GM19455 (cell line): ENCODE data around the gene DST.
A peak's percentile ranks its signal among the peaks of the same experiment; 100 is the strongest.

Experiments
- ATAC-seq: cut with Tn5 transposase; IDR thresholded peaks from one replicate; pipeline ENCODE4 v1.9.1; 2021; ENCODE audit not compliant: unreplicated experiment

DST gene

DNA sequence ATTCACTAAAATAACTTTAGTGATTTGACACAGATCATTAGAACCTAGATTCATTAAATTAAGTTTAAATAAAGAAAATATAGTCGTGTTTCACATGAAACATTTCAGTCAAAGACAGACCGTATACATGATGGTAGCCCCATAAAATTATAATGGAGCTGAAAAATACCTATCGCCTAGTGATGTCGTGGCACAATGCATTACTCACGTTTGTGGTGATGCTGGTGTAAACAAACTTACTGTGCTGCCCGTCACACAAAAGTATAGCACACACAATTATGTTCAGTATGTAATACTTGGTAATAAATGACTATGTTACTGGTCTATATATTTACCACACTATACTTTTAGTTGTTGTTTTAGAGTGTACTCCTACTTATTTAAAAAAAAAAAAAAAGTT, 17.3 kb downstream of the DST start:
- ATAC-seq, result no peak

DNA sequence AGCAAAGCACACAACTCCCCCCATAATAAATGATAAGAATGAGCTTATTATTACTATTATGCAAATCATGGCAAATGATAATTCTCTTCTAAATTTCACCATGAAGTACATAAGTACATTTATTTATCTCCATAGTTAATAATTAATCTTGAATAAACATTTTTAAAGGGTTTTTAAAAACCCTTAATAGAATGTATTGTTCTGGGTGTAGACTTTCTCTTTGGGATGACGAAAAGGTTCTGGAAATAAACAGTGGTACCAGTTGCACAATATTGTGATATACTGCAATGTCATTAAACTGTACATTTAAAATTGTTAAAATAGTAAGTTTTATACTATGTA, 18.0 kb downstream of the DST start:
- ATAC-seq, result no peak

DNA sequence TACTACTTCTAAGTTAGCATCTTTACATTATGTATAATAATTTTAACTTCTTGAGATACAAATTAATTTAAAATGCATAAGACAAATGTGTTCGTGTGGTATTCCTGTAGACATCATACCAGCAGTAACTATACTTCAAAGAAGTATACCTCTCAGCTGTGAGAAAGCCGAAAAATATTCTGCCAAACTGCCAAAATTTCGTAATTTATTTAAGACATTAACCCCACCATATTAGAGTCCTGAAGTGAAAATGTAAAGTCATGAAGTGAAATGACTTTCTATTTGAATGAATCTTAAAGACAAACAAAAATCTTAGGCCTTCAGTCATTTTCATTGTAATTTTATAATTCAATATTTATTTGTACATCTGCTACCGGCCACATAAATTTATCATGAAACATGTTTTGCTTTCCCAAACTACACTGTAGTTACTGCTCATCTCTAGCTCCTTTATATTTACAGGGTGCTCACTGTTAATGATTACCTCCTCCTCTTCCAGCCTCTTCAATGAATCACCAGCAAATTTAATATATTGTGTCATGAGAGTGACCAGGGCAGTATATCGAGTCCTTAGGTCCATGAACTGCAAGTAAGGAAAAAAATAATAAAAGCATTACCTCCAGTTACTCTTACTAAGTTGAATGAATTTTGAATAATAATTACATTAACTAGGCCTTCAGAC, 18.5 kb downstream of the DST start:
- no peak for ATAC-seq

DNA sequence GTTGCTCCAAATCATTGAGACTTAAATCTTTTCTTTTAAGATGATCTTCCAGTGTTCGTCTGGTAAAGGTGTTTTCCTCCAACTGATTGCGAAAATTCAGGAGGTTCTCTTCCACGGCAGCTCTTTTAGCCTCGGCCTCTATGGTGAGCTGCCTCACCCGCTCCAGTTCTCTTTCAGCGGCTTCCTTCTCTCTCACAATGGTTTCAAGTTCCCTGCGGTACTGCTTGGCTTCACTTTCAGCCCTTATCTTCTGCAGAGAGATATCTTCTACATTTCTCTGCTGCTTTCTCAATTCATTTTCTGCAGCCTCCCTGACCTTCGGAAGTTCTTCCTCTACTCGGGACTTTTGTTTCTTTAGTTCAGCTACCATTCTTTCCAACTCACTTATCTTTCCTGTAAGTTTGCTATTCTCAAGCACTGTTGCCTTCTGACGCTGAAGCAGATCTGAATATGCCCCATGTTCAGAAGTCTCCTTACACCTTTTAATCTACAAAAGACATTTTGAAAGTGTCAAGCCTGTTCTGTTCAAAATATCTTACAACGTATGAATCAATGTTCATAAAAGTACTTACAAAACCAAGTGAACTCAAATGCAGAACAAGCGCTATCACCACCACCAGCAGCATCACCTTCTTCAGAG, 22.3 kb downstream of the DST start:
- ATAC-seq, result no peak

DNA sequence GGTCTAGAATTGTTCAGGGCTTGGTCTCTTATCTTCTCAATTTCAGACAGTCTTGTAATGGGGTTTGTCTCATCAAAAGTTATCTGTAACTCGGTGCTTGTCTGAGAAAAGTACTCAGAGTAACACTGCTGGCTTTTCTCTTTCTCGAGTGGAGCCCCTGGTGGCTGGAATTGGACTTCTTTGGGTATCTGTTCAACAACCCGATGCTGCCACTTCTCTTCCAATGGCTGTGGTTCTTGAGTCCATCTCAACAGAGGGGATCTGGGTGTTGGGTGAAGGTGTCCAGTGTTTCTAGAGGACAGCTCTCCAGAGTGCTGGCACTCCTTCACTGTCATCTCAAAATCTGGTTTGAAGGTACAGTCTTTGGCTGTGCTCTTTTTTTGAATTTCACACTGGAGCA, 24.6 kb downstream of the DST start:
- ATAC-seq, result no peak

DNA sequence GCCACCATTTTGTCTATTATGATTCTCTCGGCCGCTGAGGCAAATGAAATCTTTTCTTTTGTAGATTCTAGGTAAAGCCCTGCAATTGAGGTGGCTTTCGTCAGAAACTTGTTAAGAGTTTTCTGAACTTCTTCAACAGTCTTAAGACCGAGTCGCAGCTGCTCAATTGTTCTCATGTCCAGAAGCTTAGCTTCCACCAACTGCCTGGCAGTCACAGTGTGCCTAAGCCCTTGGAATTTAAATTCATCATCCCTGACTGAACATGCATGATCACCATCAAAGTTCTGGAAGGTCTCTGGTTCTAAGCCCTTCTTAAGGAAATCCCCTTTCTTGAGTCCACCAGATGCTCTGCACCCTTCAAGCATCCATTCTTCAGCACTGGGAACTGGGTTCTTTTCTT, 25.7 kb downstream of the DST start:
- no peak for ATAC-seq

DNA sequence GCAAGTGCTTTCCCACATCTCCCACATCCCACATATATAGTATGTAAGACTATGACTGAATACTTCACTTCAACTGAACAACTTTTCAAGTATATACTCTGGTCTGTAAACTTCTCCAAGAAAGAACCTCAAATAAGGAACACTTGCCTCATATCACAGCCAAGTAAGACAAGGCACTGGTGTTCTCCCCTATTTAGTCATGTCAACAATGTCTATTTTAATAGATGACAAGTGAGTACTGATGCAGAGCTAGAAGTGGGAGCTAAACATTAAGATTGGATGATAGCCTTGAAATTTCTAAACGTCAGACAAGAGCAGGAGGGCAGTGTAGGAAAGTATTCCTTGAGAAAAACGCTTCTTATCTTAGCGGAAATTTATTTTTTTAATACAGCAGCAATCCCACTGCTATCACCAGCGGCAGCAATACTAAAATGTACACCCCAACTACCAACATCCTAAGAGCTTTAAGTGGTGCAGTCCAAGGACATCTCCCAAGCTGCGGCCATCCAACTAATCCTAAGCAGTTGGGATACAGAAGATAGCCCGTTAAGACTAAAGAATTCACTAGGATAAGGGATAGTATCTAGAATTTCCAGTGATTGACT, 29.3 kb downstream of the DST start:
- no peak for ATAC-seq

DNA sequence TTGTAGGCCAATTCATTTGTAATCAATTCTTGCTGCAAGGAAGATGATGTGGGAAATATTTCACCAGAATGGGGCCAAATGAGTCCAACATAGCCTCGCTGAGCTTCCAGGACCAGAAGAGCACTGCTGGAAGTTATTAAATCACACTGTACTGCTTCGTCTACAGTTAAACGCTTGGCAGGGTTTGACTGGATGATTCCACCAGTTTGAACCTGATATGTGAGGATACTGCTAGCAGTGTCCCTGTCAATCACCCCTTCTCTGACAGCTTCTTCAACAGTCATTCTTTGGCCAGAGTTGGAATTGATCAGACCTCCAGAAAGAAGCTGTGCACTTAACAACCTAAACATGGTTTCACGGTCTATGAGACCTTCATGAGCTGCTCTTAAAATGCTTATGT, 34.4 kb downstream of the DST start:
- no peak for ATAC-seq

DNA sequence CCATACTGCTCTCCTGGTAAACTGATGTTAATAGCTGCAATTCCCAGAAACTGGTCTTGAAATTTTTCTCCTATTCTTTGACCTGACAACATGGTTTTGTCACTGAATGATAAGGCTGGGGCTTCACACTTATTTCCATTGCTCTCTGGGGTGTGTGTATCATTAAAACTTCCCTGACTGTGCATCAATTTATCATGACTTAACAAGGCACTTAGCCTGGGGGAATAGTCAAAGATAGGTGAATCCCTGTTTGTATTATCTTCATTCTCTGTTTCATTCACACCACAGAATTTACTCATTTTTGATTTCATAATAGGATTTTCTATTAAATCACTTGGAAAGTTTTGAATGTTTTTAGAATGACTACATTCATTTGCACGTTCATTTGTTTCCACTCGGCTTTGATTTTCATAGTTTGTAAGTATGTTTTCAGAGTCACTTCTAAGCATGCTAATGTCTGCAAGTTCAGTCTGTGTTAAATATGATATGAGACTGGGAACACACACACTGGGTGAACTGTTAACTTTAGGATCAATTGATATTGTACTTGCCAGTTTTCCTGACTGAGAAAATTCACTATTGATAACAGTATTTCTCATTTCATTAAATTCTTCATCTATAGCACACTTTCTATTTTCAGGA, 35.5 kb downstream of the DST start:
- no peak for ATAC-seq

DNA sequence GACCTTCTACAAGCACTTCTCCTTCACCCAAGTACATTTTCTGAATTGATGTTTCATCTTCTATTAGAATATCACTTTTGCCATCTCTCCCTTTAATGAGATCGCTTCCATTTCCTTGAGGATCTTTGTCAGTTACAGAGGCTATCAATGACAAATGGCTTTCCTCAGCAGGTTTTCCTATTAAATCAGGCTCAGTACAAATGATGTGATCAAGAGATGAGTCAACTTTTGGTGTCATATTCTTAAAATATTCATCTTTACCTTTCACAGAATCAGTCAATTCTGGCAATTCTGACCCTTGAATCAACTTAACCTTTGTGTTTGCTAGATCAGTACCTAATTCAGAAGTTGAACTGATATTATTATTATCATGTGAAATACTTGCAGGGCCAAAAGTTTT, 37.3 kb downstream of the DST start:
- no peak for ATAC-seq

DNA sequence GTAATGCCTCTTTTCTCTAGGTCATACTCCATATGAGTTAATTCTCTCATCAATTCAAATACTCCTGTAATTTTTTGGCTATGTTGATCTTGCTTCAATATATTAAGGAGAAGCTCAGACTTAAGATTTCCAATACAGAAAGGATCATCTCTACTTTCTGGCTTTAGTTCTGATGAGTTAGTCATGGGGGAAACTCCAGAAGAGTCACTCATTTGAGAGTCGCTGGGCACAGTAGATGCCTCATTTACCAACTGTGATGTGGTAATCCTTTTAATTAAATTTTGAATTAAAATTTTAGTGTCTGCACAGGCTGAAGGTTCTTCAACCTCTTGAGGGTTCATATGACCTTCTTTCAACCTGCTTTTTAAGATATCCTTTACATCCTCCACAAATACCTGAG, 38.5 kb downstream of the DST start:
- ATAC-seq, result no peak

DNA sequence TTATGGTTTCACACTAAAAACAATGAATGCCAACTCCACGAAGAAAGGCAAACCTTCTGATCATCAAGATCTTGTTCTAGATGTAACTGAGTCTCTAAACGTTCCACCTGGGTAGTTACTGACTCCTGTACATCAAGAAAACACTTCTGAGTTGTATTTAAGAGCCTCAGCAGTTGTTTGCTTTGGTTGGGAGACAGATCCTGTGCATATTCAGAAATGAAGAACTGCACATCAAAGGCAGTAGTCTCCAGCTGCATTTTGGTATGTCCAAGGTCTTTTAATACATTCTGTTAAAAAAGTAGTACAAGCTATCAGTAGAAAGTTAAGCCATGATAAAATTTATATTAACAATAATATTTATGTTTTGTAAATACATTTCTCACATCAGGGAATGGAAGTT, 41.3 kb downstream of the DST start:
- ATAC-seq, result no peak

DNA sequence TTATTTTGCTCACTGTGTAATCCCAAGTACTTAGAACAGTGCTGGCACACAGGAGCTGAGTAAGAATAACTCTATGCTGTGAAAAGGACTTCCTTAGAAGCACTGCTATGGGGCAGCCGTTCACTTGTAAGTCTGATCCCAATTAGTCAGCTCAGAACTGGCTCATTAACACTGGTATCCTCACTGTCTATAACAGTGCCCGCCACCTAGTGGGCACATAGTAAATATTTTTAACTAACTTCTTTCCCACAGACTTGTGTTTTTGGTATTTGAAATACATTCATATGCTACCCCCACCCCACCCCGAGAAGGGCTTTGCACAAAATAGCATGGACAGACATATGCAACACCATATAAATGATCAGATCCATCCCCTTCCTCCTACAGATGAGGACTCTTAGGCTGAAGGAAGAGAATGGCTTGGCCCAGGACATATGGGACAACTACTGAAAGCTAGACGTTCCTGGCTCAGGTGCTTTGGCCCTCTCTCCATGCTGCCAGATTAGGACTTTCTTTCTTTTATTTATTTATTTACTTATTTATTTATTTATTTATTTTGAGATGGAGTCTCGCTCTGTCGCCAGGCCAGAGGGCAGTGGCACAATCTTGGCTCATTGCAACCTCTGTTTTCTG, 47.1 kb downstream of the DST start:
- no peak for ATAC-seq

DNA sequence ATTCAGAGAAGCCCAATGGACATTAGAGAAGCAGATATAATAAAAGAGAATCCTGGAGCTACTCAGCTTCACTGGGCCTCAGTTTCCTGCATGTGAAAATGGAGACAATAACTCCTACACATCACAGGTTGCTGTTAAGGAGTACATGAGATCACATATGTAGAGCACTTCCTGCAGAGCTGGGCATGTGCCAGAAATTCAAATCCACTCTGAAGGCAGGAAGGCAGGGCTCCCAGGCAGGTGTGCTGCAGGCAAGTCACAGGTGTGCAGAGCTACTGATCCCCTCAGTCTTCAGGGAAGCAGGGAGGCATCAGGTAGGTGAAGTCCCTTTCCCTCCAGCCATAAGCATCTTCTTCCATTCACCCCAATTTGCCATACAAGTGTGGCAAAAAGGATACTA, 48.0 kb downstream of the DST start:
- ATAC-seq, result no peak

DNA sequence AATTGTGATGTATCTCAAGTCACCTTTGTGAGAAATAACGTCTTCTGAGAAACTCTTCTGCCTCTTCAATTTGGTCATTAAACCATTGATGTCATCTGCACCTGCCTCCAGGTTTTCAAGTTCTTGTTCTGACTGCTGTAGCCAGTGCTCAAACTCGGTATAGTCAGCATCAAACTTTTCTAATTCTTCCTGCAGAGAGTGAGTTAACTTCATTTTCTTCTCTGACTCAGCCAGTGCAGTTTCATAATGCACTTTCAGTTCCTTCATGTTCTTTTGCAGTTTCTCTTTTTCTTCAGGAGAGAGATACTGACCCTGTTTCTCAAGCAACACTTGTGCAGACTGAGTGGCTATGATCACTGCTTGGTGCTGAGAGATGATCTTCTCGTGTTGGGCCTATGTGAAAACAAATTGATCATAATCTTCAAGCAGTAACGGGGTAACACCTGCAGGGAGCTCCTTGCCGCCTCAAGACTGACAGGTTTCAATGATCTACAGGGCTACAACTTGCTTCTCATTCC, 48.8 kb downstream of the DST start:
- ATAC-seq, result peak; percentile 97

DNA sequence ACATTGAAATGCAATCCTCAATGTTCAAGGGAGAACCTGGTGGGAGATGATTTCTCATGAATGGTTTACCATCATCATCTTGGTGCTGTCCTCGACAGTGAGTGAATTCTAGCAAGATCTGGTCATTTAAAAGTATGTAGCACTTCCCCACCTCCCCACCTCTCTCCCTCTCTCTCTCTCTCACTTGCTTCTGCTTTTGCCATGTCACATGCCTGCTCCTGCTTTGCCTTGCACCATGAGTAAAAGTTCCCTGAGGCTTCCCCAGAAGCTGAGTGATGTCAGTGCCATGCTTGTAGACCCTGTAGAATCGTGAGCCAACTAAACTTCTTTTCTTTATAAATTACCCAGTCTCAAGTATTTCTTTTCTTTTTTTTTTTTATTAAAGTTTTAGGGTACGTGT, 60.5 kb downstream of the DST start:
- ATAC-seq, result no peak

DNA sequence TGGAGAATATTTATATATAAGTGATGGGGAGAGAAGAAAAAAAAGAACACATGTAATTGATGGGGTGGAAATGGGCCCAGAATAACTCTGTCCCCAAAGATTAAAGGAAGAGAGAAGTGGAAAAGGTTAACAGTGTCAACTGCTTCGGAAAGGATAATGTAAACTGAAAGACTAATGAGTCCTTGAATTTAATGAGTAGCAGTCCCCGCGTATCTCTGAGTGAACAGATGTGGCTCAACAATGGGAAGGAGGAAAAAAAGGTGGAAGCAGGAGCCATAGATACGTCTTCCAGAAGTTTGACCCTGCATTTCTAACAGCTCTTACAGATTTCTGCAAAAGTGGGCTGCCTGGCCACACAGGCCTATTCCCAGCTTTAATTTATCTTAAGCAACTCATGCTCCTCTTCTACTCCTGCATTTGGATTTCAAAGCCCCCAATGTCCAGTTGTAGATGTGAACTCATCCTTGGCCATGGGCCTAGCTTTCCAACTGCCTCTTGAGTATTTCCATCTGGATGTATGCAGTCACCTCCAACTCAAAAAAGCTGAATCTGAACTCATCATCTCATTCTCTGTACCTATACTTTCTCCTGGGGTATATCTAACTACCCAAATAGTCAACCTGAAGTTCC, 61.3 kb downstream of the DST start:
- no peak for ATAC-seq

DNA sequence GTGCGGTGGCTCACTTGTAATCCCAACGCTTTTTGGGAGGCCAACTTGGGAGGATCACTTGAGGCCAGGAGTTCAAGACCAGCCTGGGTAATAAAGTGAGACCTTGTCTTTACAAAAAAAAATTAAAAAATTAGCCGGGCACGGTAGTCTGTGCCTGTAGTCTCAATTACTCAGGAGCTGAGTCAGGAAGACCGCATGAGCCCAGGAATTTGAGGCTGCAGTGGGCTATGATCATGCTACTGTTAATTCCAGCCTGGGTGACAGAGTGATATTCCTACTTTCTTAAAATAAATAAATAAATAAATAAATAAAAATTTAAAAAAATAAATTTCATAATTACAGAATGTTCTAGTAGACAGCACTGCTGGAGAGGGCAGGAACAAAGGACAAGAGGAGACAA, 62.4 kb downstream of the DST start:
- no peak for ATAC-seq

DNA sequence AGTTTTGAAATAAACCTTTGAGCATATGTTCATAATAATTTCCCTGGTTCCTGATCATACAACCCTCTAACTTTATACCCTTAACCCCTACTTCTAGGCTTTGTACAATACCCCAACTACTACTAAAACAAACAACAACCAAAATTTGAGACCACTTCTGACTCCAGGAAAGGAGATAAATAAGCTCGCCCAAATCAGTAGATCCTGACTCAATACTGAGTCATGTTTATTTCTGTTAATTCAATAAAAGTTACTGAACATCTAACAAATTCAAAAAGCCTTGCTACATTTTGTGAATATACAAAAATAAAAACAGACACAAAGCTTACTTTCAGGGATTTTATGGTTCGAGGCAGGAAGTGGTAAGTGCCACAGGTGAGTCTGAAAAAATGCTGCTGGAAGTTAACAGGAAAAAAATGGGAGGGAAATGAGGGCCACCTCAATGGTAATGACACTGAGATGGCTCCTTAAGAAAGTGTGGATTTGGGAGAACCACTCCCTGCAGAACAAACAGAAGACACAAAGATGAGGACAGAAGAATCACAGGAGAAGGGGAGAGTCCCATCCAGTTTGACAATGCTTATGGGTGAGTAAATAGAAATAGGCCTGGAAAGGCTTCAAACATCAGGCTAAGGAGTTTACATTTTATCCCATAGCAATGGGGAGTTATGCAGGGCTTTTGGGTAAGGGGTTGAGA, 63.4 kb downstream of the DST start:
- no peak for ATAC-seq

DNA sequence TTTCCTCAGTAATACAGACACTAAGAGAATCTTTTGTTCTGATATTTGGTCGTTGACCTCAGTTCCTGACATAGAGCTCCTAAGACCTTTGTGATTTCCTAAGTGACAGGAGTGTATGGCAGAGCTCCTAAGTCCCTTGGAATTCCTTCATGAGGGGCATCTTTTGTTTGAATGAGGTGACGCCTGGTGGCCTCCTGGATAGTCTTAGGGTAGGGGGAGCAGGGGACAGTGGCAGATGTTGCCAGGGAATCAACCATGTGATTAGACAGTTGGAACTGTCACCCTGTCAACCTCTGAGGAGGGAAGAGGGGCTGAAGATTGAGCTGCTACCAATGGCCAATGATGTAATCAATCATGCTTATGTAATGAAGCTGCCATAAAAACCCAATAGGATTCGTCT, 67.0 kb downstream of the DST start:
- ATAC-seq, result no peak

DNA sequence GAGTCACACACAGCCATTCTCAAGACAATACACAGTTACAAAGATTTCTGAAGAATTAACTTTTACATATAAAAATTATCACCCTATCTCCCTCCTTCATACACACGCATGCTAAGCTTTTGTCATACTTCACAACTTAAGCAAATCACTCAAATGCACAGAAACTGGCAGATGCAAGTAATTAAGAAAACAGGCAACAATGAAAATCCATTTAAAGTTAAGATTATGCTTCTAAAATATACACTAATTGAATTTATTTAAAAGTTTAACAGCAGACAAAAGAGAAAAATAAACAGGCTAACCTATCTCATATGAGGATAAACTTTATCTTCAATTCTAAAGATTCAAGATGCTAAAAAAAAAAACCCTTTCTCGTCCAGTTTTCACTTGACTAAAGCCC, 68.4 kb downstream of the DST start:
- no peak for ATAC-seq
